GM23338 (cell line): ENCODE data around the gene VGLL4. TPM values are rescaled to one million over a fixed set of nuclear protein-coding genes. Genes with fewer than 3 reads are reported as not detected.

Experiments
- ATAC-seq: fragments of 200-7000 bp; cut with Tn5 transposase; 3 replicates; pipeline ENCODE4 v1.9.1; 2020
- DNase-seq: peaks from one replicate; pipeline ENCODE4 v3.0.0-alpha.2; 2015; ENCODE audit warnings: low spot score
- H2AFZ ChIP-seq: fragments of 200-600 bp; sonication (generic); 2 replicates; pipeline ENCODE4 v1.8.0; 2016; ENCODE audit warnings: antibody characterized with exemption, mild to moderate bottlenecking, moderate library complexity
- H3F3A ChIP-seq: fragments of 200-600 bp; sonication (generic); replicated peaks from 2 replicates; pipeline ENCODE4 v1.8.0; 2017; ENCODE audit warnings: antibody characterized with exemption, mixed run types, low read depth
- H3K27ac ChIP-seq: fragments of 200-600 bp; sonication (generic); 2 replicates; pipeline ENCODE4 v1.6.1; 2016; ENCODE audit warnings: low read depth
- H3K27me3 ChIP-seq: fragments of 200-600 bp; sonication (generic); 2 replicates; pipeline ENCODE4 v1.8.0; 2016; ENCODE audit warnings: mild to moderate bottlenecking, mixed run types, moderate library complexity; ENCODE audit not compliant: insufficient read depth
- H3K36me3 ChIP-seq: fragments of 200-600 bp; sonication (generic); 2 replicates; pipeline ENCODE4 v1.8.0; 2016; ENCODE audit warnings: mild to moderate bottlenecking; ENCODE audit not compliant: insufficient read depth
- H3K4me1 ChIP-seq: fragments of 200-600 bp; sonication (generic); 2 replicates; pipeline ENCODE4 v1.8.0; 2016; ENCODE audit warnings: mild to moderate bottlenecking, moderate library complexity; ENCODE audit not compliant: insufficient read depth
- H3K4me2 ChIP-seq: fragments of 200-600 bp; sonication (generic); 2 replicates; pipeline ENCODE4 v1.7.1; 2017; ENCODE audit warnings: mixed run types
- H3K4me3 ChIP-seq: fragments of 200-600 bp; sonication (generic); 2 replicates; pipeline ENCODE4 v1.6.1; 2016; ENCODE audit warnings: mixed run types
- H3K79me2 ChIP-seq: fragments of 200-600 bp; sonication (generic); replicated peaks from 2 replicates; pipeline ENCODE4 v1.8.0; 2017; ENCODE audit warnings: mild to moderate bottlenecking; ENCODE audit not compliant: insufficient read depth
- H3K9me2 ChIP-seq: fragments of 200-600 bp; sonication (generic); 2 replicates; pipeline ENCODE4 v1.8.0; 2017; ENCODE audit not compliant: insufficient read depth
- H4K20me1 ChIP-seq: fragments of 200-600 bp; sonication (generic); replicated peaks from 2 replicates; pipeline ENCODE4 v1.8.0; 2017; ENCODE audit warnings: mild to moderate bottlenecking; ENCODE audit not compliant: insufficient read depth
- H3K27ac Mint-ChIP-seq: 2 replicates; pipeline ENCODE4 v1.8.0; 2020; ENCODE audit warnings: inconsistent platforms, mild to moderate bottlenecking, moderate library complexity, mixed read lengths
- H3K27me3 Mint-ChIP-seq: 3 replicates; pipeline ENCODE4 v1.8.0; 2022; ENCODE audit warnings: low read depth, mild to moderate bottlenecking, moderate library complexity, mixed read lengths, inconsistent platforms; ENCODE audit not compliant: insufficient read depth, poor library complexity
- H3K36me3 Mint-ChIP-seq: 3 replicates; pipeline ENCODE4 v1.8.0; 2021; ENCODE audit warnings: low read depth, mild to moderate bottlenecking, inconsistent platforms, moderate library complexity, mixed read lengths
- H3K4me1 Mint-ChIP-seq: 3 replicates; pipeline ENCODE4 v1.8.0; 2020; ENCODE audit warnings: mild to moderate bottlenecking, inconsistent platforms, mixed read lengths
- H3K4me3 Mint-ChIP-seq: 3 replicates; pipeline ENCODE4 v1.8.0; 2021; ENCODE audit warnings: moderate library complexity, mild to moderate bottlenecking, inconsistent platforms, mixed read lengths
- H3K9me3 Mint-ChIP-seq: 3 replicates; pipeline ENCODE4 v1.8.0; 2020; ENCODE audit warnings: moderate library complexity, mild to moderate bottlenecking, inconsistent platforms, mixed read lengths
- EZH2 ChIP-seq: fragments of 200-600 bp; sonication (generic); IDR thresholded peaks from one replicate; pipeline ENCODE4 v1.8.0; 2017; ENCODE audit warnings: antibody characterized with exemption, mild to moderate bottlenecking, low read depth; ENCODE audit not compliant: unreplicated experiment
- JUNB ChIP-seq: IDR thresholded peaks from one replicate; pipeline ENCODE4 v1.6.1; 2016; ENCODE audit warnings: antibody characterized with exemption; ENCODE audit not compliant: unreplicated experiment
- NANOG ChIP-seq: IDR thresholded peaks from 2 replicates; pipeline ENCODE4 v1.6.1; 2016; ENCODE audit warnings: antibody characterized with exemption, borderline replicate concordance
- REST ChIP-seq: IDR thresholded peaks from one replicate; pipeline ENCODE4 v1.6.1; 2018; ENCODE audit warnings: antibody characterized with exemption; ENCODE audit not compliant: unreplicated experiment
- STAT1 ChIP-seq: IDR thresholded peaks from one replicate; pipeline ENCODE4 v1.6.1; 2016; ENCODE audit warnings: antibody characterized with exemption; ENCODE audit not compliant: unreplicated experiment
- ZNF114 ChIP-seq: fragments of 250-450 bp; sonication (Bioruptor Pico); IDR thresholded peaks from 2 replicates; pipeline ENCODE4 v1.5.0; 2020; ENCODE audit warnings: mild to moderate bottlenecking, moderate library complexity
- ZNF331 ChIP-seq: fragments of 250-450 bp; sonication (Bioruptor Pico); IDR thresholded peaks from 2 replicates; pipeline ENCODE4 v1.5.0; 2020; ENCODE audit warnings: low read depth, mild to moderate bottlenecking, moderate library complexity
- ZNF462 ChIP-seq: fragments of 250-450 bp; sonication (Bioruptor Pico); IDR thresholded peaks from 2 replicates; pipeline ENCODE4 v1.5.0; 2020; ENCODE audit warnings: mild to moderate bottlenecking, moderate library complexity
- polyA plus RNA-seq: library from polyadenylated mRNA; unstranded; fragments of >200 nt; fragmentation: Nextera tagmentation; extraction: Ambion mirVana; gene quantifications from 2 replicates; pipeline ENCODE4 v1.2.1, GENCODE V29; 2016
- total RNA-seq: library from RNA; depleted of rRNA; stranded (reverse); fragments of >200 nt; shearing (Covaris generic); gene quantifications from 2 replicates; pipeline ENCODE4 v1.2.3, GENCODE V29; 2014
- TF ChIP-seq, protein P1 (sequence below), 2 experiments: fragments of 200-600 bp in 1 of 2; sonication (generic) in 1 of 2; conservative IDR thresholded peaks; 2 replicates each; pipeline versions ENCODE4 v1.5.1 to v1.6.1; 2016 to 2017; ENCODE audit warnings: antibody characterized with exemption in 2 of 2, low read depth in 2 of 2, mild to moderate bottlenecking in 2 of 2, moderate library complexity in 1 of 2

Gene VGLL4
- total and polyA plus RNA-seq, 2 experiments from 2014 or later = 20.8 to 45.9 TPM

GRCh38 chr3:11541321-11542303 lies 102.1 kb downstream of the VGLL4 start:
- ATAC-seq (no peak), DNase-seq (no peak)
- Histone ChIP-seq H3K36me3 (no peaks in the 10 kb centered on the region), H3K4me2 (no peak overlapping the region), H3K4me1 (no peaks in the 10 kb centered on the region), H2AFZ (no peak overlapping the region), H4K20me1 (no peaks in the 10 kb centered on the region), H3K79me2 (no peaks in the 10 kb centered on the region), H3K4me3 (no peak overlapping the region), H3K9me2 (no peaks in the 10 kb centered on the region), H3K27ac (no peak overlapping the region), H3F3A (no peaks in the 10 kb centered on the region), H3K27me3 (no peaks in the 10 kb centered on the region)
- H3K27me3 Mint-ChIP-seq = peaks cover 4% of the 10 kb centered on the region
- no peak overlapping the region for H3K27ac Mint-ChIP-seq
- no peak overlapping the region for H3K4me3 Mint-ChIP-seq
- TF ChIP-seq ZNF114 (CRISPR knock-in tag) = no peak
- no peak for TF ChIP-seq STAT1
- TF ChIP-seq REST = no peak
- TF ChIP-seq EZH2 = no peak
- TF ChIP-seq JUNB = no peak
- H3K36me3 Mint-ChIP-seq = no peaks in the 10 kb centered on the region
- no peaks in the 10 kb centered on the region for H3K9me3 Mint-ChIP-seq
- H3K4me1 Mint-ChIP-seq = no peaks in the 10 kb centered on the region

DNA sequence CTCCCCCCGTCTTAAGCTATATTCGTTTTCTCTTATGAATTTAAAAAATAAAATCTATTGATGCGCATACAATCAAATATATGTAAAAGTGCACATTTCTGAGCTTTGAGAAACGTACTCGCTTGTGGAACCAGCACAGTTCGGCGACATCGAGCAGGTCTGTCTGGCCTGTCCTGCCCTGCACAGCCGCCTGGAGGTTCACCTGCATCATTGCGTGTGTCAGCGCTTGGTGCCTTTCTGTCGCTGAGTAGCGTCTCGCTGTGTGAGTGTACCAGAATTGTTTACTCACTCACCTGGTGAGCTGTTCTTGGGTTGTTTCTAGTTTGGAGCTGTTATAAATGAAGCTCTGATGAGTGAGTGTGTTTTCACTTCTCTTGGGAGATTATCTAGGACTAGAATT lies 104.0 kb downstream of the VGLL4 start:
- no peak overlapping the region for H3K4me2 ChIP-seq
- H3F3A ChIP-seq = no peaks in the 10 kb centered on the region
- H4K20me1 ChIP-seq = no peaks in the 10 kb centered on the region
- DNase-seq (peak; percentile 51), ATAC-seq (peak; percentile 66)
- H3K4me1 ChIP-seq = no peaks in the 10 kb centered on the region
- H3K4me1 Mint-ChIP-seq = no peaks in the 10 kb centered on the region; the same call in 2 of the 3 replicates
- no peaks in the 10 kb centered on the region for H3K9me3 Mint-ChIP-seq
- H3K4me3 ChIP-seq = no peak overlapping the region
- no peak overlapping the region for H3K4me3 Mint-ChIP-seq
- no peak overlapping the region; the same call in 1 of the 2 replicates for H3K27ac ChIP-seq
- no peaks in the 10 kb centered on the region for H3K36me3 Mint-ChIP-seq
- H2AFZ ChIP-seq = no peak overlapping the region
- H3K79me2 ChIP-seq = no peaks in the 10 kb centered on the region
- no peaks in the 10 kb centered on the region for H3K9me2 ChIP-seq
- H3K36me3 ChIP-seq = no peaks in the 10 kb centered on the region
- no peaks in the 10 kb centered on the region for H3K27me3 ChIP-seq
- H3K27me3 Mint-ChIP-seq = peaks cover 9% of the 10 kb centered on the region
- H3K27ac Mint-ChIP-seq = no peak overlapping the region
- TF ChIP-seq NANOG = no peak
- no peak for TF ChIP-seq ZNF462 (CRISPR knock-in tag)
- TF ChIP-seq ZNF331 (CRISPR knock-in tag) = no peak
- TF ChIP-seq, protein P1, sequence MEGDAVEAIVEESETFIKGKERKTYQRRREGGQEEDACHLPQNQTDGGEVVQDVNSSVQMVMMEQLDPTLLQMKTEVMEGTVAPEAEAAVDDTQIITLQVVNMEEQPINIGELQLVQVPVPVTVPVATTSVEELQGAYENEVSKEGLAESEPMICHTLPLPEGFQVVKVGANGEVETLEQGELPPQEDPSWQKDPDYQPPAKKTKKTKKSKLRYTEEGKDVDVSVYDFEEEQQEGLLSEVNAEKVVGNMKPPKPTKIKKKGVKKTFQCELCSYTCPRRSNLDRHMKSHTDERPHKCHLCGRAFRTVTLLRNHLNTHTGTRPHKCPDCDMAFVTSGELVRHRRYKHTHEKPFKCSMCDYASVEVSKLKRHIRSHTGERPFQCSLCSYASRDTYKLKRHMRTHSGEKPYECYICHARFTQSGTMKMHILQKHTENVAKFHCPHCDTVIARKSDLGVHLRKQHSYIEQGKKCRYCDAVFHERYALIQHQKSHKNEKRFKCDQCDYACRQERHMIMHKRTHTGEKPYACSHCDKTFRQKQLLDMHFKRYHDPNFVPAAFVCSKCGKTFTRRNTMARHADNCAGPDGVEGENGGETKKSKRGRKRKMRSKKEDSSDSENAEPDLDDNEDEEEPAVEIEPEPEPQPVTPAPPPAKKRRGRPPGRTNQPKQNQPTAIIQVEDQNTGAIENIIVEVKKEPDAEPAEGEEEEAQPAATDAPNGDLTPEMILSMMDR (conservative IDR thresholded peaks at IDR 0.05; ENCODE audit: low read depth in 2 of 2) = peak; percentile 48 to 55
- no peak for TF ChIP-seq JUNB
